ENCODE data around the gene EMP3. TPM values are rescaled to one million over a fixed set of nuclear protein-coding genes. Genes with fewer than 3 reads are reported as not detected.

Gene EMP3
- total RNA-seq, 2 experiments from 2014 or later: 21.1 to 33.8 TPM

- ChIA-PET POLR2A (no interaction called here), CTCF (ENCODE audit: unreplicated experiment) (interaction anchor here (1.0 kb wide), 1 partner anchor 12 kb away, joined by 3 read pairs; no protein-coding TSS in a partner anchor)
- H2AFZ ChIP-seq (ENCODE audit: low read length): no peak overlapping the region
- H3K4me1 ChIP-seq (ENCODE audit: insufficient read depth, low read length, poor library complexity, severe bottlenecking): no peaks in the 10 kb centered on the region
- no peak for DNase-seq (ENCODE audit: low spot score)
- no peak overlapping the region for H3K4me3 ChIP-seq (ENCODE audit: low read depth, low read length, poor library complexity, severe bottlenecking)
- intact Hi-C loops (cut with micrococcal nuclease; ENCODE audit: unreplicated experiment): no loop called here
- no peaks in the 10 kb centered on the region; the same call in 1 of the 2 replicates for H3K36me3 ChIP-seq (ENCODE audit: insufficient read depth, low read length)
- H3K27ac ChIP-seq (ENCODE audit: low read depth, low read length, poor library complexity, severe bottlenecking): no peak overlapping the region
- H3K79me2 ChIP-seq (ENCODE audit: insufficient read depth, low read depth, low read length): no peaks in the 10 kb centered on the region
- TF ChIP-seq EZH2phosphoT487 (IDR thresholded peaks at IDR 0.05; ENCODE audit: borderline replicate concordance, low read depth, low read length): no peak
- TF ChIP-seq, protein P1, sequence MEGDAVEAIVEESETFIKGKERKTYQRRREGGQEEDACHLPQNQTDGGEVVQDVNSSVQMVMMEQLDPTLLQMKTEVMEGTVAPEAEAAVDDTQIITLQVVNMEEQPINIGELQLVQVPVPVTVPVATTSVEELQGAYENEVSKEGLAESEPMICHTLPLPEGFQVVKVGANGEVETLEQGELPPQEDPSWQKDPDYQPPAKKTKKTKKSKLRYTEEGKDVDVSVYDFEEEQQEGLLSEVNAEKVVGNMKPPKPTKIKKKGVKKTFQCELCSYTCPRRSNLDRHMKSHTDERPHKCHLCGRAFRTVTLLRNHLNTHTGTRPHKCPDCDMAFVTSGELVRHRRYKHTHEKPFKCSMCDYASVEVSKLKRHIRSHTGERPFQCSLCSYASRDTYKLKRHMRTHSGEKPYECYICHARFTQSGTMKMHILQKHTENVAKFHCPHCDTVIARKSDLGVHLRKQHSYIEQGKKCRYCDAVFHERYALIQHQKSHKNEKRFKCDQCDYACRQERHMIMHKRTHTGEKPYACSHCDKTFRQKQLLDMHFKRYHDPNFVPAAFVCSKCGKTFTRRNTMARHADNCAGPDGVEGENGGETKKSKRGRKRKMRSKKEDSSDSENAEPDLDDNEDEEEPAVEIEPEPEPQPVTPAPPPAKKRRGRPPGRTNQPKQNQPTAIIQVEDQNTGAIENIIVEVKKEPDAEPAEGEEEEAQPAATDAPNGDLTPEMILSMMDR (conservative IDR thresholded peaks at IDR 0.05; ENCODE audit: low read length): no peak
- H3K9me2 ChIP-seq (ENCODE audit: insufficient read depth, low read length): no peaks in the 10 kb centered on the region
- H3K4me2 ChIP-seq (ENCODE audit: low read length): no peak overlapping the region
- H4K20me1 ChIP-seq (ENCODE audit: insufficient read depth, low read length): no peaks in the 10 kb centered on the region
- no peaks in the 10 kb centered on the region for H3K9me3 ChIP-seq (ENCODE audit: low read length)
- no TSS peak for BruUV-seq (replicated peaks)
Observed at GRCh38 chr19:48344892-48345291, 19.5 kb downstream of the EMP3 start.

- no TSS peak for BruUV-seq (replicated peaks)
- Histone ChIP-seq H3K36me3 (ENCODE audit: insufficient read depth, low read length) (no peaks in the 10 kb centered on the region; the same call in 1 of the 2 replicates), H3K27ac (ENCODE audit: low read depth, low read length, poor library complexity, severe bottlenecking) (no peak overlapping the region), H3K4me3 (ENCODE audit: low read depth, low read length, poor library complexity, severe bottlenecking) (no peak overlapping the region), H4K20me1 (ENCODE audit: insufficient read depth, low read length) (no peaks in the 10 kb centered on the region), H2AFZ (ENCODE audit: low read length) (no peak overlapping the region), H3K9me3 (ENCODE audit: low read length) (no peaks in the 10 kb centered on the region), H3K4me1 (ENCODE audit: insufficient read depth, low read length, poor library complexity, severe bottlenecking) (no peaks in the 10 kb centered on the region), H3K9me2 (ENCODE audit: insufficient read depth, low read length) (no peaks in the 10 kb centered on the region), H3K79me2 (ENCODE audit: insufficient read depth, low read depth, low read length) (no peaks in the 10 kb centered on the region), H3K4me2 (ENCODE audit: low read length) (no peak overlapping the region)
- TF ChIP-seq, protein P1 (conservative IDR thresholded peaks at IDR 0.05; ENCODE audit: low read length): no peak
- TF ChIP-seq EZH2phosphoT487 (IDR thresholded peaks at IDR 0.05; ENCODE audit: borderline replicate concordance, low read depth, low read length): no peak
- ChIA-PET POLR2A (interaction anchor here (0.6 kb wide), 1 partner anchor 10 kb away, joined by 4 read pairs; no protein-coding TSS in a partner anchor), CTCF (ENCODE audit: unreplicated experiment) (interaction anchor here (1.0 kb wide), 1 partner anchor 13 kb away, joined by 3 read pairs; no protein-coding TSS in a partner anchor)
- no peak for DNase-seq (ENCODE audit: low spot score)
- intact Hi-C loops (cut with micrococcal nuclease; ENCODE audit: unreplicated experiment): no loop called here
Observed at GRCh38 chr19:48346191-48346590, 20.8 kb downstream of the EMP3 start.

DNA sequence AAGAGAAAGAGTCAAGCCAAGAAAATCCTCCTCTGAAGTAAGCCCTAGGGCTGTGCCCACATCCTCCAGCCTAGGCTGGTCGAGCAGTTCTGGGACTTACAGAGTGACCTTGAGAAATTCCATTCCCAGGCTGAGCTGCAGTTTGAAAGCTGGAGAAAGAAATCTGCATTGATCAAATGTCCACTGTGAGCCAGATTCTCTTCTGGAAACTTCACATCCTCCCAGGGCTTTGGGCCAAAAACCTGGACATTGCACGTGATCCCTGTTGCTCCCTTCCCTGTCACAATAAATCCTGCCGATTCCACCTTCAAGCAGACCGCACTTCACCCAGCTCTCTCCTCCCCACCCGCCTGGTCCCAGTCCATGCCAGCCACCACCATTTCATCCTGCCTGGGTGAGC lies 22.7 kb downstream of the EMP3 start:
- ChIA-PET CTCF (ENCODE audit: unreplicated experiment) (no interaction called here), POLR2A (interaction anchor here (0.7 kb wide), 1 partner anchor 15 kb away, joined by 3 read pairs; no protein-coding TSS in a partner anchor)
- Histone ChIP-seq H4K20me1 (ENCODE audit: insufficient read depth, low read length) (no peaks in the 10 kb centered on the region), H3K9me3 (ENCODE audit: low read length) (no peaks in the 10 kb centered on the region), H3K4me2 (ENCODE audit: low read length) (no peak overlapping the region), H3K27ac (ENCODE audit: low read depth, low read length, poor library complexity, severe bottlenecking) (no peak overlapping the region), H3K4me3 (ENCODE audit: low read depth, low read length, poor library complexity, severe bottlenecking) (no peak overlapping the region), H3K36me3 (ENCODE audit: insufficient read depth, low read length) (no peaks in the 10 kb centered on the region; the same call in 1 of the 2 replicates), H2AFZ (ENCODE audit: low read length) (no peak overlapping the region), H3K4me1 (ENCODE audit: insufficient read depth, low read length, poor library complexity, severe bottlenecking) (no peaks in the 10 kb centered on the region), H3K9me2 (ENCODE audit: insufficient read depth, low read length) (no peaks in the 10 kb centered on the region), H3K79me2 (ENCODE audit: insufficient read depth, low read depth, low read length) (no peaks in the 10 kb centered on the region)
- intact Hi-C loops (cut with micrococcal nuclease; ENCODE audit: unreplicated experiment): no loop called here
- no peak for DNase-seq (ENCODE audit: low spot score)
- BruUV-seq (replicated peaks): no TSS peak
- TF ChIP-seq EZH2phosphoT487 (IDR thresholded peaks at IDR 0.05; ENCODE audit: borderline replicate concordance, low read depth, low read length): no peak
- TF ChIP-seq, protein P1 (conservative IDR thresholded peaks at IDR 0.05; ENCODE audit: low read length): no peak
